Panc1 (cell line): ENCODE results near the gene SEMA6A.

ENCODE experiments used
- CTCF ChIP-seq: fragments of 450-650 bp; IDR thresholded peaks from 2 replicates; pipeline ENCODE4 v1.5.1; 2017; ENCODE audit warnings: mild to moderate bottlenecking
- POLR2AphosphoS5 ChIP-seq: IDR thresholded peaks from 2 replicates; pipeline ENCODE4 v1.6.1; 2012; ENCODE audit warnings: mild to moderate bottlenecking, low read depth, low read length, moderate library complexity
- SIN3A ChIP-seq: IDR thresholded peaks from 2 replicates; pipeline ENCODE4 v1.6.1; 2012; ENCODE audit warnings: low read depth, mild to moderate bottlenecking, low read length, moderate library complexity, borderline replicate concordance; ENCODE audit not compliant: insufficient read depth
- TCF7L2 ChIP-seq: IDR thresholded peaks from 2 replicates; pipeline ENCODE4 v1.6.1; 2011; ENCODE audit warnings: mild to moderate bottlenecking, low read depth, low read length, inconsistent platforms
- TF ChIP-seq, protein P1 (sequence below), 2 experiments: IDR thresholded peaks; 2 replicates each; pipeline ENCODE4 v1.6.1; 2011 to 2012; ENCODE audit warnings: low read depth in 2 of 2, control low read depth in 1 of 2, low read length in 1 of 2, mild to moderate bottlenecking in 1 of 2, moderate library complexity in 1 of 2; ENCODE audit not compliant: insufficient read depth in 1 of 2

GRCh38 chr5:116480894-116481510, 93.6 kb downstream of the SEMA6A start:
- TF ChIP-seq CTCF (no peak), POLR2AphosphoS5 (no peak), TCF7L2 (no peak), SIN3A (no peak)
- TF ChIP-seq, protein P1, sequence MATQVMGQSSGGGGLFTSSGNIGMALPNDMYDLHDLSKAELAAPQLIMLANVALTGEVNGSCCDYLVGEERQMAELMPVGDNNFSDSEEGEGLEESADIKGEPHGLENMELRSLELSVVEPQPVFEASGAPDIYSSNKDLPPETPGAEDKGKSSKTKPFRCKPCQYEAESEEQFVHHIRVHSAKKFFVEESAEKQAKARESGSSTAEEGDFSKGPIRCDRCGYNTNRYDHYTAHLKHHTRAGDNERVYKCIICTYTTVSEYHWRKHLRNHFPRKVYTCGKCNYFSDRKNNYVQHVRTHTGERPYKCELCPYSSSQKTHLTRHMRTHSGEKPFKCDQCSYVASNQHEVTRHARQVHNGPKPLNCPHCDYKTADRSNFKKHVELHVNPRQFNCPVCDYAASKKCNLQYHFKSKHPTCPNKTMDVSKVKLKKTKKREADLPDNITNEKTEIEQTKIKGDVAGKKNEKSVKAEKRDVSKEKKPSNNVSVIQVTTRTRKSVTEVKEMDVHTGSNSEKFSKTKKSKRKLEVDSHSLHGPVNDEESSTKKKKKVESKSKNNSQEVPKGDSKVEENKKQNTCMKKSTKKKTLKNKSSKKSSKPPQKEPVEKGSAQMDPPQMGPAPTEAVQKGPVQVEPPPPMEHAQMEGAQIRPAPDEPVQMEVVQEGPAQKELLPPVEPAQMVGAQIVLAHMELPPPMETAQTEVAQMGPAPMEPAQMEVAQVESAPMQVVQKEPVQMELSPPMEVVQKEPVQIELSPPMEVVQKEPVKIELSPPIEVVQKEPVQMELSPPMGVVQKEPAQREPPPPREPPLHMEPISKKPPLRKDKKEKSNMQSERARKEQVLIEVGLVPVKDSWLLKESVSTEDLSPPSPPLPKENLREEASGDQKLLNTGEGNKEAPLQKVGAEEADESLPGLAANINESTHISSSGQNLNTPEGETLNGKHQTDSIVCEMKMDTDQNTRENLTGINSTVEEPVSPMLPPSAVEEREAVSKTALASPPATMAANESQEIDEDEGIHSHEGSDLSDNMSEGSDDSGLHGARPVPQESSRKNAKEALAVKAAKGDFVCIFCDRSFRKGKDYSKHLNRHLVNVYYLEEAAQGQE (IDR thresholded peaks at IDR 0.05; ENCODE audit: insufficient read depth in 1 of 2, low read depth in 2 of 2, low read length in 1 of 2) = no peak
